ENCODE data around the gene LSM8.

LSM8 gene

GRCh38 chr7:118219157-118219512 lies 35.2 kb downstream of the LSM8 start:
- no peak for ATAC-seq
- TF ChIP-seq ARNTL (CRISPR knock-in tag; IDR thresholded peaks at IDR 0.05; ENCODE audit: borderline replicate concordance, low read depth) (no peak), RARB (CRISPR knock-in tag; IDR thresholded peaks at IDR 0.05) (no peak), TSHZ2 (CRISPR knock-in tag; IDR thresholded peaks at IDR 0.05) (no peak), BACH2 (CRISPR knock-in tag; IDR thresholded peaks at IDR 0.05; ENCODE audit: borderline replicate concordance) (no peak), ZNF70 (CRISPR knock-in tag; IDR thresholded peaks at IDR 0.05) (no peak), ZFP3 (CRISPR knock-in tag; IDR thresholded peaks at IDR 0.05) (no peak), OSR1 (CRISPR knock-in tag; IDR thresholded peaks at IDR 0.05) (no peak), CSDC2 (CRISPR knock-in tag; IDR thresholded peaks at IDR 0.05) (no peak), CSRNP3 (CRISPR knock-in tag; IDR thresholded peaks at IDR 0.05) (no peak), SNAI2 (CRISPR knock-in tag; IDR thresholded peaks at IDR 0.05) (no peak), ZC3H10 (CRISPR knock-in tag; IDR thresholded peaks at IDR 0.05) (no peak), TOX (CRISPR knock-in tag; IDR thresholded peaks at IDR 0.05; ENCODE audit: borderline replicate concordance) (no peak), ZNF565 (CRISPR knock-in tag; conservative IDR thresholded peaks at IDR 0.05; ENCODE audit: low read depth) (no peak), PATZ1 (CRISPR knock-in tag; IDR thresholded peaks at IDR 0.05; ENCODE audit: borderline replicate concordance) (no peak), CREB5 (CRISPR knock-in tag; IDR thresholded peaks at IDR 0.05; ENCODE audit: low read depth) (no peak)

- TF ChIP-seq ARNTL (CRISPR knock-in tag; IDR thresholded peaks at IDR 0.05; ENCODE audit: borderline replicate concordance, low read depth) (no peak), SNAI2 (CRISPR knock-in tag; IDR thresholded peaks at IDR 0.05) (no peak), CSRNP3 (CRISPR knock-in tag; IDR thresholded peaks at IDR 0.05) (no peak), GLIS3 (CRISPR knock-in tag; IDR thresholded peaks at IDR 0.05) (no peak), RARB (CRISPR knock-in tag; IDR thresholded peaks at IDR 0.05) (no peak), ZNF565 (CRISPR knock-in tag; conservative IDR thresholded peaks at IDR 0.05; ENCODE audit: low read depth) (no peak), CSDC2 (CRISPR knock-in tag; IDR thresholded peaks at IDR 0.05) (no peak), PATZ1 (CRISPR knock-in tag; IDR thresholded peaks at IDR 0.05; ENCODE audit: borderline replicate concordance) (no peak), ZFP30 (CRISPR knock-in tag; IDR thresholded peaks at IDR 0.05) (no peak)
- no peak for ATAC-seq
Measured at GRCh38 chr7:118220583-118220982, 36.6 kb downstream of the LSM8 start.

GRCh38 chr7:118222591-118222990 lies 38.6 kb downstream of the LSM8 start:
- no peak for TF ChIP-seq TSHZ2 (CRISPR knock-in tag; IDR thresholded peaks at IDR 0.05)
- TF ChIP-seq GLIS3 (CRISPR knock-in tag; IDR thresholded peaks at IDR 0.05): no peak
- TF ChIP-seq TCF4 (CRISPR knock-in tag; IDR thresholded peaks at IDR 0.05; ENCODE audit: borderline replicate concordance): no peak
- TF ChIP-seq CREB5 (CRISPR knock-in tag; IDR thresholded peaks at IDR 0.05; ENCODE audit: low read depth): no peak
- no peak for TF ChIP-seq ZNF565 (CRISPR knock-in tag; conservative IDR thresholded peaks at IDR 0.05; ENCODE audit: low read depth)
- no peak for TF ChIP-seq PPARA (CRISPR knock-in tag; IDR thresholded peaks at IDR 0.05; ENCODE audit: borderline replicate concordance)
- TF ChIP-seq CSRNP3 (CRISPR knock-in tag; IDR thresholded peaks at IDR 0.05): no peak
- no peak for ATAC-seq
